HAP-1 (cell line): Measurements from ENCODE around the gene SLC35F1.

Source experiments
- DNase-seq, 2 experiments: peaks; one replicate each; pipeline ENCODE4 v3.0.0-alpha.2; 2016 to 2020; ENCODE audit warnings: low spot score in 2 of 2
- H3K27me3 ChIP-seq: fragments of 250-450 bp; sonication (Bioruptor Pico); 2 replicates; pipeline ENCODE4 v1.5.1; 2020; ENCODE audit warnings: low read depth, mild to moderate bottlenecking, moderate library complexity
- H3K36me3 ChIP-seq: fragments of 250-450 bp; sonication (Bioruptor Pico); replicated peaks from 2 replicates; pipeline ENCODE4 v1.5.1; 2020; ENCODE audit warnings: mild to moderate bottlenecking
- H3K4me1 ChIP-seq: fragments of 250-450 bp; sonication (Bioruptor Pico); 2 replicates; pipeline ENCODE4 v1.5.1; 2020; ENCODE audit warnings: mild to moderate bottlenecking
- H3K4me3 ChIP-seq: fragments of 250-450 bp; sonication (Bioruptor Pico); 2 replicates; pipeline ENCODE4 v1.5.1; 2020; ENCODE audit warnings: mild to moderate bottlenecking, moderate library complexity
- H3K9me3 ChIP-seq: fragments of 250-450 bp; sonication (Bioruptor Pico); 2 replicates; pipeline ENCODE4 v1.5.1; 2020; ENCODE audit warnings: mild to moderate bottlenecking, moderate library complexity
- in situ Hi-C: fragments of 300-500 bp; cut with MboI; formaldehyde crosslinking; loops from 3 replicates; pipeline ENCODE4 v1.14.3; 2020; ENCODE audit warnings: low sequenced_read_pairs, inconsistent platforms, mixed read lengths

The SLC35F1 gene

DNA sequence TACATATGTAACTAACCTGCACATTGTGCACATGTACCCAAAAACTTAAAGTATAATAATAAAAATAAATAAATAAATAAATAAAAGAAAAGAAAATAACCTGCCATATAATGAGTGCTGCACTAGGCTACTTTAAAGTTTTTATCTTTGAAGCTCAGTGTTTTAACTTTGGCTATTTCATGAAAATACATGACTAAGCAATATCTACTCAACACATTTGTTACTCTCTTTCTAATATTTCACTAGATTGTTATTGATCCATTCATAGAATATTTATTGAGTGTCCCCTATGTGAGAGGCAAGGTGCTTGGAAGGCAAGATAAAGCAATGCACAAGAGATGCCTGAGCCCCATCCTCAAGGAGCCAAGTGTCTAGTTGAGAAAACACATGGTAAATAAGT lies 221.7 kb downstream of the SLC35F1 start:
- Histone ChIP-seq H3K9me3 (no peaks in the 10 kb centered on the region), H3K27me3 (no peaks in the 10 kb centered on the region), H3K4me1 (no peaks in the 10 kb centered on the region), H3K4me3 (no peak overlapping the region), H3K36me3 (no peaks in the 10 kb centered on the region)
- DNase-seq = no peak
- in situ Hi-C loops = no loop called here

DNA sequence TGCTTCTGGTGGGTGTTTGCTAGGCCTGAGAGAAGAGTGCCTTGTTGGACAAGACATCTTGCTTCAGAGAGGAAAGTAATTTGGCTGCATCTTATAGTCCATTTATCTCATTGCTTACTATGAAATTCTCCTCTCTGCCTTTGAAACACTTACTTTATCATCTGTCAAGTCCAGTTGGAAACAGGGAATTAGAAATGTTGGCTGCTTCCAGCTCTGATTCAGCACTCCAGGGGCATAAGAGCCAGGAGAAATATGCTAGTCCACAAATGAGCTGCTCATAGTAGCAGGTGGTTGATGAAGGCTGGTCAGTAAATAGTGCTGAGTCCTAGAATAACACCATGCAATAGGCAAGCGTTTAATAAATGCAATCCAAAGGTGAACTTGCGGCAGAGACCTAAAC lies 227.1 kb downstream of the SLC35F1 start:
- H3K9me3 ChIP-seq = no peaks in the 10 kb centered on the region
- H3K4me3 ChIP-seq = no peak overlapping the region
- in situ Hi-C loops = no loop called here
- no peaks in the 10 kb centered on the region for H3K27me3 ChIP-seq
- no peak for DNase-seq
- no peaks in the 10 kb centered on the region for H3K4me1 ChIP-seq
- H3K36me3 ChIP-seq = no peaks in the 10 kb centered on the region

DNA sequence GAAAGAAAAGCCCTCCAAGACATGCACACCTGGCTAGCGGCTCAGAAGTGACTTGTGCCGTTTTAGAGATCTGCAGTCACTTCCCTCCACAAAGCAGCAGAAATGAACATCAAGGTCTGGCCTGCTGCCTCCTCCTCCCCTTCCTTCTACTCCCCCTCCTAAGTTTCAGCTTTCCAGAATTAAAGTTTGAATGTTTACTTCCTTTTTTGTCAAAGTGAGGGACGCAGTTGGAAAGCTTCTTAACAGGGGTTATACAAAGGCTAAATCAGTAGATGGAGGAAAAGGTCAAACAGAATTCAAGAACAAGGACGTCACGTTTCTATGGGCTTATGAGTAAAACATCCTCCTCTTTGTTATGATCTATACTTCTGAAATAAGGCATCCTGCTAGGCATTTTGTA lies 227.7 kb downstream of the SLC35F1 start:
- DNase-seq = no peak
- no peaks in the 10 kb centered on the region for H3K27me3 ChIP-seq
- no peak overlapping the region for H3K4me3 ChIP-seq
- no peaks in the 10 kb centered on the region for H3K9me3 ChIP-seq
- H3K36me3 ChIP-seq = no peaks in the 10 kb centered on the region
- no peaks in the 10 kb centered on the region for H3K4me1 ChIP-seq
- in situ Hi-C loops = no loop called here

DNA sequence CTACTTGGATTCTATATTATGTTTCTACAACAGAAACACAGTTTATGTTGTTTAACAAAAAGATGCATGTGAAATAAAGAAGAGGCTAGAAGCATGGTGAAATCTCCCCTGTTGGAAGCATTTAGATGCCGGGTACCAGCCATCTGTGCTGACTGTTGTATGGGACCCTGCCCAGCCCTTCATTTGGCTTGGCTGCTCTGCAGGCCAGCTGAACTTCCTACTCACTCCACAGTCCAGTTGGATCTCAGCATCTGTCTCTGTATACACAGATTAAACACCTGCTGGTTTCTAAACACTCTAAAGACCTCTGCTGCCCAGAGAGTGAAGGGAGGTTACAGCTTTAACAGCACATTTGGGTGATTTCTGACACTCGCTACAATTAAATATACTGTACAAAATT lies 228.3 kb downstream of the SLC35F1 start:
- DNase-seq = no peak
- in situ Hi-C loops = no loop called here

DNA sequence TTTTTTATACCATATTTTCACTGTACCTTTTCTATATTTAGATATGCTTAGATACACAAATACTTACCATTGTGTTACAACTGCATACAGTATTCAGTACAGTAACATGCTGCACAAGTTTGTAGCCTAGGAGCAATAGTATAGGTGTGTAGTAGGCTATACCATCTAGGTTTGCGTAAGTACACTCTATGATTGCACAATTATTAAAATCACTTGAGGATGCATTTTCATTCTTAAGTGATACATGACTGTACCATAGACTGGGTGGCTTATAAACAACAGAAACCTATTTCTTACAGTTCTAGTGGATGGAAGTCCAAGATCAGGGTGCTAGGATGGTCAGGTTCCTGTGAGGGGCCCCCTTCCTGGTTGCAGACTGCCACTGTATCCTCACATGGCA lies 234.1 kb downstream of the SLC35F1 start:
- no peaks in the 10 kb centered on the region for H3K9me3 ChIP-seq
- H3K27me3 ChIP-seq = no peaks in the 10 kb centered on the region
- no peak overlapping the region for H3K4me3 ChIP-seq
- H3K4me1 ChIP-seq = no peaks in the 10 kb centered on the region
- in situ Hi-C loops = no loop called here
- no peak for DNase-seq
- no peaks in the 10 kb centered on the region for H3K36me3 ChIP-seq

More for the DNA sequence above, 228.3 kb downstream of the SLC35F1 start:
- Histone ChIP-seq H3K9me3 (no peaks in the 10 kb centered on the region), H3K4me1 (no peaks in the 10 kb centered on the region), H3K27me3 (no peaks in the 10 kb centered on the region), H3K36me3 (no peaks in the 10 kb centered on the region), H3K4me3 (no peak overlapping the region)

DNA sequence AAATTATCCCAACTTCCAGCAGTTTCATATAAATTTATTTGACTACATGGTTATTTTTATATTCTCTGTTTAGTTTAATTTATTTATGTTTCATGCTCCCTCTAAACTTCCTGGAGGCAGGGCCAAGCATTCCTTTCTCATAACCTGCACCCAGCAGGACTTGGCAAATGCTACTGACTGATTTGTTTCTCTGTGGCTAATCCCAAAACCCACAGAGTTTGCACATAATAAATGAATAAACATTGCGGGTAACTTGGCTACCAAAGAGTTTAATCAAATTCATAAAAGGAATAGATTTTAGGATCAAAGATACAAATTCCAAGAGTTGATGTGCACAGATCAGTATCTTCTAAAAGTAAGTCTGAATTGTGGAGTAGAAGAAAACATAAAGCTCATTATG lies 239.5 kb downstream of the SLC35F1 start:
- Histone ChIP-seq H3K36me3 (no peaks in the 10 kb centered on the region), H3K4me3 (no peak overlapping the region), H3K9me3 (no peaks in the 10 kb centered on the region), H3K27me3 (no peaks in the 10 kb centered on the region), H3K4me1 (no peaks in the 10 kb centered on the region)
- no peak for DNase-seq
- in situ Hi-C loops = no loop called here

DNA sequence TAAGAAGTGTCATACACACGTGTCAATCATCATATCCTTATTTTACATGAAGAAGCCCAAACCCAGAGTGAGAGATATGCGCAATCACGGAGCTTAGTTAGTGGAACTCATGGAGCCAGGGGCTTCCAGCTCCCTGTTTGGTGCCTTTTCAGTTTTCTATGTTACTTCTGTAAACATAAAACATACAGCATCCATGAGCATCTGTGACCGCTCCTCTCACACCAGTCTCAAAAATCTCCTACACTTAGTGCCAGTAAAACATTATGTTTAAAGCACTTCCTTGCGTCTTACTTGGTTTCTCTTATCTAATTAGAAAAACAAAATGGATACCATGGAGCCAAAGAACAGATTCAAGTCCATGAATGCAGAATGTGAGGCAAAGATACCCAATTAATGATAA lies 240.4 kb downstream of the SLC35F1 start:
- Histone ChIP-seq H3K27me3 (no peaks in the 10 kb centered on the region), H3K9me3 (no peaks in the 10 kb centered on the region), H3K4me3 (no peak overlapping the region), H3K36me3 (no peaks in the 10 kb centered on the region), H3K4me1 (no peaks in the 10 kb centered on the region)
- in situ Hi-C loops = no loop called here
- no peak for DNase-seq

DNA sequence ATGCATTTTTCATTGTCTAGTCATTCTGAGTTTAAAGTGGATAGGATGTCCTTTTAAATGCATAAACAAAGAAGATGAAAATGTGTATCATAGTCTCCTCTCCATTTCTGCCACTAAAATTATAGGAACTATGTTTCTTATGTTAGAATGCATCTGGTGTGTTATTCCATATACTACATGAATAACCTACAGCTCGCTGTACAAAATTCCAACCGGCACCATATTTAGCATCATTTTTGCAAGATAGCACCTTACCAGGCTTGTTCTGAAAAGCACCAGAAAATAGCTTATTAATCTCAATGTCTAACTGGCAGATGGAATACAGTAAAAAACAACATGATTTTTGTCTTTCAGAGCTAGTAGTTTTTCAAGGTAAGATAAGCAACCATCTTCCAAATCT lies 241.5 kb downstream of the SLC35F1 start:
- no peak for DNase-seq
- Histone ChIP-seq H3K9me3 (no peaks in the 10 kb centered on the region), H3K4me3 (no peak overlapping the region), H3K36me3 (no peaks in the 10 kb centered on the region), H3K4me1 (no peaks in the 10 kb centered on the region), H3K27me3 (no peaks in the 10 kb centered on the region)
- in situ Hi-C loops = no loop called here

DNA sequence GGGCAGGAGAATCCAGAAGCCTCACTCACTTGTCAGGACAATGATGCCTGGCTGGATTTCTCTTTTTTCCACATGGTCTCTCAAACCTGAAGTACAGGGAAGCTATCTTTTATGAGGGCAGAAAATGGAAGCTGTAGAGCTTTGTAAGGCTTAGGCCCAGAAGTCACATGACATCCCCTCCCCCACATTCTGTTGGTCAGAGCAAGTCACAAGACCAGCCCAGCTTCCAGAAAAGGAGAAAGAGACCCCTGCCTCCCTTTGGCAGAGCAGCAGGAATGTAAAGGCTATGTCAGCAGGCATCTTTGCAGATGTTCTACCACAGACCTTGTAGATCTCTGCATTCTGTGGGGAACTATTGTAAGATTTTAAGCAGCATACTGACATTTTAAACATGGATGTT lies 245.5 kb downstream of the SLC35F1 start:
- Histone ChIP-seq H3K36me3 (no peaks in the 10 kb centered on the region), H3K27me3 (no peaks in the 10 kb centered on the region), H3K4me3 (no peak overlapping the region), H3K9me3 (no peaks in the 10 kb centered on the region), H3K4me1 (no peaks in the 10 kb centered on the region)
- in situ Hi-C loops = no loop called here
- DNase-seq = no peak

DNA sequence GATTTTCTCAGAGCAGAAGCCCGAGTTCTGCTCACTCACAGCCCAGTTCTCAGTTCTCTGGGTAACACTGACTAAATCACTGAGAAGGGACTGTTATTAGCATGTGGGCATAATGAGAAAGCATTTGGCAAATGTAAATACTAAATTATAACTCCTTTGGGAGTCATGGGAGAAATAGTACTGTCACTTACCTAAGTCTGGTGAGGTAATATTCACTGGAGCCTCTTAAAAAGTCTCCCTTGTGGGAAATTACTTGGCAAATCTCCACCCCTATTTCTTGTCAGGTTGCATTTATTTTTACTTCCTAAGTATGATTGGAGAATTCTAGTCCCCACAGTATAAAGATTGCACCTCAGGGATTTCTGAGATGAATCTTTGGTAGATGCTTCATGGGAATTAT lies 254.3 kb downstream of the SLC35F1 start:
- Histone ChIP-seq H3K36me3 (no peaks in the 10 kb centered on the region), H3K9me3 (no peaks in the 10 kb centered on the region), H3K4me1 (peaks cover 13% of the 10 kb centered on the region), H3K4me3 (no peak overlapping the region), H3K27me3 (no peaks in the 10 kb centered on the region)
- no peak for DNase-seq
- in situ Hi-C loops = no loop called here

DNA sequence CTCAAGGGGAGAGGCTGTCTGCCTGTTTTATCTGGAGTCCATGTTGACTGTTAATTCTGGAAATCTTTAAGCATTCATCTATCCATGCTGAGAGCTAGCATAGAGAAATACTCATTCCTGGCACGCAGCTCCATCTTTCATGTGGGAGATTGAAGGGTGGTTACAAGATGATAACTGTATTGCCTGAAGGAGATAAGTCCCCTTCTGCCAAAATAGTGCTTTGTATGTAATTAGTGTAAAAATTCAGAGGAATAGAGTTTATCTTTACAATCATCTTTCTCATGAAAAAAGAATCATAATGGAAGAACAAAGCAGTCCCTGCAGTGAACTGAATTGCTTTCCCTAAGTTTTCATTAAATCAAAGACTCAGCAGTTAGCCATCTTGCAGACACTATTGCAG lies 256.5 kb downstream of the SLC35F1 start:
- in situ Hi-C loops = no loop called here
- H3K4me3 ChIP-seq = no peak overlapping the region
- H3K36me3 ChIP-seq = no peaks in the 10 kb centered on the region
- DNase-seq = peak in 1 of 2 experiments; percentile 29
- H3K9me3 ChIP-seq = no peaks in the 10 kb centered on the region
- H3K4me1 ChIP-seq = peaks cover 13% of the 10 kb centered on the region
- H3K27me3 ChIP-seq = no peaks in the 10 kb centered on the region

DNA sequence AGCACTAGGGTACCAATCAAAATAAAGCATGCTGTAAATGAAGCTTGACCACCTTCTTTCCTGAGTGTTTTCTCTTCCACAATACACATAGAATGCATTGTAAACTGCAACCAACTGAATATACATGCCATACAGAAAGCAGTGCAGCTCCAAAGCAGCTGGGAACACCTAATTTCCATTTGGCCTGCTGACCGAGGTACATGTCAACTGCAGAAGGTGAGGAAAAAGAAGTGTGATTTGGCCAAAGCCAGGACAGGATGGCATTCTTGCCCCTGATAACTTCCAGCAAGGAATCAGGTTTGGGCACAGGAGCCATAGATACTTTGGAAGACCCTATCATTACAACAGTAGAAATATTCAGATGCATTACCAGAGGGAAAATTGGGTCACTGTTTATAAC lies 258.4 kb downstream of the SLC35F1 start:
- H3K9me3 ChIP-seq = no peaks in the 10 kb centered on the region
- in situ Hi-C loops = no loop called here
- no peak overlapping the region for H3K4me3 ChIP-seq
- no peak for DNase-seq
- no peaks in the 10 kb centered on the region for H3K36me3 ChIP-seq
- H3K4me1 ChIP-seq = peaks cover 13% of the 10 kb centered on the region
- H3K27me3 ChIP-seq = no peaks in the 10 kb centered on the region

DNA sequence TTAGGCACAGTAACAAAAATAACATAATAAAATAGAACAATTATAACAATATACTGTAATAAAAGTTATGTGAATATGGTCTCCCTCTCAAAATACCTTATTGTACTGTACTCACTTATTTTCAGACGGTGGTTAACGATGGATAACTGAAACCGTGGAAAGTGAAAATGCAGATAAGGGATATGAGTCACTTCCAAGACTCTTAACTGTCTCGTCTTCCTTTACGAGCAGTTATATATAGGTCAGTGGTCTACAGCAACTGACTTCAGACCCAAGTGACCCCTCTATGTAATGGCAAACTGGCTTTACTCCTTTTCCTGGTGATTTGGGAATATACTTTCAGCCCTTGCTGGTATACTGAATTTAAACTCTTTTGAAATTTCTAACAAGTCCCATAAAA lies 261.4 kb downstream of the SLC35F1 start:
- DNase-seq = no peak
- H3K27me3 ChIP-seq = no peaks in the 10 kb centered on the region
- in situ Hi-C loops = no loop called here
- no peak overlapping the region for H3K4me3 ChIP-seq
- H3K36me3 ChIP-seq = no peaks in the 10 kb centered on the region
- H3K4me1 ChIP-seq = peaks cover 4% of the 10 kb centered on the region
- no peaks in the 10 kb centered on the region for H3K9me3 ChIP-seq

DNA sequence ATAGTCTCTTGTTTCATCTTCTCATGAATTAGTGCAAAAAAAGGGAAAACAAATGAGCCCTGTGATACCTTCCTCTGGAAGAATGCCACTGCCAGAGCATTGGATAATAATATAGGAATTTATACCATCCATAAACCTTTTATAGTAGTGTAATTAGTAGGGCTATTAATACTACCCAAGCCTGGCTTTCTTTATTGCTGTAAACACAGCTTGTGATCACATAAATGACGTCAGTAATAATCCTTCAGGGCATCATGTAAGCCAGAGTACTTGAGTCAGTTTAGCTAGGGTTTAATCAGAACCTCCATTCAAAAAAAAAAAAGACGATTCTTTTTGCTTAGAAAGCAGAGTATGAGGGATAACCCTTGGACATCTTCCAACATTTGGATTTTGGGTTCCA lies 264.8 kb downstream of the SLC35F1 start:
- DNase-seq = peak in 1 of 2 experiments; percentile 13
- Histone ChIP-seq H3K4me3 (no peak overlapping the region), H3K4me1 (no peaks in the 10 kb centered on the region), H3K36me3 (no peaks in the 10 kb centered on the region), H3K27me3 (no peaks in the 10 kb centered on the region), H3K9me3 (no peaks in the 10 kb centered on the region)
- in situ Hi-C loops = no loop called here

DNA sequence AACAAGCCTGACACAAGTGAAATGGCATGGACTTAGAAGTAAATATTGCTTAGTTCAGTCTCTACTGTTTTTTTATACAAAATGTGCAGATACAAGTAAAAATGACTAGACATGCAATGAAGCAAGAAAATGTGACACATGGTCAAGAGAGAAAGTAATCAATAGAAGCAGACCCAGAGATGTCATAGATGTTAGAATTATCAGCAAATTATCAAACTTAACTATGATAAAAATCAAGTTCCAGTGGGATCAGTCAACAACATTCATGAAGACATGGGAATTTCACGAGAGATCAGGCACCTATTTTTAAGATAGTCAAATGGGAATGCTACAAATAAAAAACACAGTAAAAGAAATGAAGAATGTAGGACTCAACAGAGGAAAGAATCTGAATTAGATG lies 267.0 kb downstream of the SLC35F1 start:
- Histone ChIP-seq H3K4me3 (no peak overlapping the region), H3K4me1 (no peaks in the 10 kb centered on the region), H3K27me3 (no peaks in the 10 kb centered on the region), H3K9me3 (no peaks in the 10 kb centered on the region), H3K36me3 (no peaks in the 10 kb centered on the region)
- in situ Hi-C loops = no loop called here
- no peak for DNase-seq
